HepG2 (cell line): Measurements from ENCODE around the gene CUL7. TPM values are rescaled to one million over a fixed set of nuclear protein-coding genes. Genes with fewer than 3 reads are reported as not detected.
A peak's percentile ranks its signal among the peaks of the same experiment; 100 is the strongest.

ENCODE experiments used
- ELF3 ChIP-seq: IDR thresholded peaks from 2 replicates; pipeline ENCODE4 v1.6.1; 2016; ENCODE audit warnings: missing genetic modification reagents, missing compliant biosample characterization
- HMG20A ChIP-seq: IDR thresholded peaks from 2 replicates; pipeline ENCODE4 v1.6.1; 2016; ENCODE audit warnings: borderline replicate concordance
- HNF4G ChIP-seq, 2 experiments: sonication (generic) in 1 of 2; formaldehyde crosslinking in 1 of 2; IDR thresholded peaks; 2 replicates each; pipeline versions ENCODE4 v1.4.0 to v1.6.1; 2011 to 2020; ENCODE audit warnings: borderline replicate concordance in 2 of 2, low read depth in 2 of 2, mild to moderate bottlenecking in 2 of 2, low read length in 1 of 2, missing genetic modification reagents in 1 of 2, moderate library complexity in 1 of 2
- MYC ChIP-seq: sonication (generic); formaldehyde crosslinking; IDR thresholded peaks from 2 replicates; pipeline ENCODE4 v1.9.0; 2021; ENCODE audit warnings: missing genetic modification reagents, borderline replicate concordance
- NR2F1 ChIP-seq, 2 experiments: fragments of 450-650 bp in 1 of 2; formaldehyde crosslinking in 1 of 2; IDR thresholded peaks; 2 replicates each; pipeline versions ENCODE4 v1.5.0 to v1.6.1; 2016 to 2020; ENCODE audit warnings: mild to moderate bottlenecking in 1 of 2, missing compliant biosample characterization in 1 of 2, missing genetic modification reagents in 1 of 2, moderate library complexity in 1 of 2
- ZNF24 ChIP-seq: fragments of 450-650 bp; IDR thresholded peaks from 2 replicates; pipeline ENCODE4 v1.6.1; 2017; ENCODE audit warnings: antibody characterized with exemption, mild to moderate bottlenecking
- ZNF382 ChIP-seq: sonication (generic); formaldehyde crosslinking; IDR thresholded peaks from 2 replicates; pipeline ENCODE4 v1.5.0; 2020; ENCODE audit warnings: missing genetic modification reagents, mild to moderate bottlenecking, borderline replicate concordance
- ZNF543 ChIP-seq: sonication (generic); formaldehyde crosslinking; IDR thresholded peaks from 2 replicates; pipeline ENCODE4 v1.4.0; 2020; ENCODE audit warnings: mild to moderate bottlenecking, missing genetic modification reagents
- ZNF660 ChIP-seq: sonication (generic); formaldehyde crosslinking; IDR thresholded peaks from 2 replicates; pipeline ENCODE4 v1.5.1; 2020; ENCODE audit warnings: mild to moderate bottlenecking, low read depth, missing genetic modification reagents, borderline replicate concordance
- ZSCAN30 ChIP-seq: sonication (generic); formaldehyde crosslinking; IDR thresholded peaks from 2 replicates; pipeline ENCODE4 v1.5.0; 2020; ENCODE audit warnings: mild to moderate bottlenecking, missing genetic modification reagents
- polyA plus RNA-seq, 8 experiments: library from polyadenylated mRNA; depleted of rRNA in 3 of 8; stranded (reverse) in 7 of 8; unstranded in 1 of 8; fragments of >200 nt; fragmentation: Illumina TruSeq in 4 of 8; extraction: Trizol in 4 of 8; gene quantifications; 2 replicates each; pipeline versions ENCODE4 v1.2.1 to v1.2.3, GENCODE V29; 2011 to 2016; ENCODE audit warnings: low read depth in 4 of 8, missing spikeins in 1 of 8, mixed read lengths in 1 of 8; ENCODE audit not compliant: insufficient read depth in 1 of 8
- total RNA-seq, 5 experiments: library from RNA; depleted of rRNA; stranded (reverse); fragments of >200 nt; fragmentation: Illumina TruSeq; extraction: Trizol; gene quantifications; 2 replicates each; pipeline ENCODE4 v1.2.3, GENCODE V29; 2016; ENCODE audit warnings: low read depth in 1 of 5
- TF ChIP-seq, protein P1 (sequence below): sonication (generic); formaldehyde crosslinking; IDR thresholded peaks from 2 replicates; pipeline ENCODE4 v1.8.1; 2023; ENCODE audit warnings: mild to moderate bottlenecking, missing genetic modification reagents
- TF ChIP-seq, protein P2 (sequence below): sonication (generic); formaldehyde crosslinking; IDR thresholded peaks from 2 replicates; pipeline ENCODE4 v1.8.0; 2022; ENCODE audit warnings: mild to moderate bottlenecking, missing genetic modification reagents
- TF ChIP-seq, protein P3 (sequence below): sonication (generic); formaldehyde crosslinking; IDR thresholded peaks from 2 replicates; pipeline ENCODE4 v1.9.0; 2022; ENCODE audit warnings: missing genetic modification reagents, mild to moderate bottlenecking, borderline replicate concordance
- TF ChIP-seq, protein P4 (sequence below): sonication (generic); formaldehyde crosslinking; IDR thresholded peaks from 2 replicates; pipeline ENCODE4 v1.4.0; 2020; ENCODE audit warnings: low read depth, missing genetic modification reagents
- TF ChIP-seq, protein P5 (sequence below): sonication (generic); formaldehyde crosslinking; IDR thresholded peaks from 2 replicates; pipeline ENCODE4; 2020; ENCODE audit warnings: missing genetic modification reagents, mild to moderate bottlenecking, borderline replicate concordance

The CUL7 gene
- total and polyA plus RNA-seq, 2 of the 13 experiments (the other 11 are each of a cell fraction or from before 2014, with no cell fraction given) = 32.0 to 60.7 TPM

DNA sequence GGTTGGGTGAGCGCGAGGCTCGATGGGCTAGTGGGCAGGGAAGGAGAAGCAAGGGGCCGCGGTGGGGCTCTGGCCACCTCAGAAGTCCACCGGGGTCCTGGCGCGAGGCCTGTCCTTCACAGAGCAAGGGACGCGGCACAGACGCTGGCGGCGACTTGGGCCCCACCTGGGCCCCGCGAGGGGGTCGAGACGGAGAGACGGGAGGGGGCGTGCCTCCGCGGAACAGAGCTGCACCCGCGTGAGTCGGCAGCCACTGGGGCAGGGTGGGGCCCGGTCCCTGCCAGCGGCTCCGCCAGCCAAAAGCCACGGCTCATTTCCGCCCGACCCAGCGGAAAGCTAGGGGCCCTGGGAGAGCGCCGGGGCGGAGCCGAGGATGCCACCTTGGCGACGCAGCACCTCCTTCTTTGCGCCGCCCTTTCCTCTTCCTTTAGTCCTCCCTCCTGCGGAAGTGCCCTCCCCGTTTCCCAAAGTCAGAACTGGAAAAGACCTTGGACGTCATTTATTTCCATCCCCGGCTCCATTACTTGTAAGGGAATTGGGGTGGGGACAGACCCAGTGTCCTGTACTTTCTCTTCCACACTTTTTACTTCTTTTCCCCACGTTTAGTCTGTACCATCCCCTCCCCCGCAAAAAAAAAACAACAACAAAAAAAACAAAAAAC is at the start of gene CUL7 (continued):
- TF ChIP-seq, protein P1, sequence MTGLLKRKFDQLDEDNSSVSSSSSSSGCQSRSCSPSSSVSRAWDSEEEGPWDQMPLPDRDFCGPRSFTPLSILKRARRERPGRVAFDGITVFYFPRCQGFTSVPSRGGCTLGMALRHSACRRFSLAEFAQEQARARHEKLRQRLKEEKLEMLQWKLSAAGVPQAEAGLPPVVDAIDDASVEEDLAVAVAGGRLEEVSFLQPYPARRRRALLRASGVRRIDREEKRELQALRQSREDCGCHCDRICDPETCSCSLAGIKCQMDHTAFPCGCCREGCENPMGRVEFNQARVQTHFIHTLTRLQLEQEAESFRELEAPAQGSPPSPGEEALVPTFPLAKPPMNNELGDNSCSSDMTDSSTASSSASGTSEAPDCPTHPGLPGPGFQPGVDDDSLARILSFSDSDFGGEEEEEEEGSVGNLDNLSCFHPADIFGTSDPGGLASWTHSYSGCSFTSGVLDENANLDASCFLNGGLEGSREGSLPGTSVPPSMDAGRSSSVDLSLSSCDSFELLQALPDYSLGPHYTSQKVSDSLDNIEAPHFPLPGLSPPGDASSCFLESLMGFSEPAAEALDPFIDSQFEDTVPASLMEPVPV (CRISPR knock-in tag) = peak; percentile 97
- no peak for TF ChIP-seq ZNF382 (CRISPR knock-in tag)
- TF ChIP-seq, protein P2, sequence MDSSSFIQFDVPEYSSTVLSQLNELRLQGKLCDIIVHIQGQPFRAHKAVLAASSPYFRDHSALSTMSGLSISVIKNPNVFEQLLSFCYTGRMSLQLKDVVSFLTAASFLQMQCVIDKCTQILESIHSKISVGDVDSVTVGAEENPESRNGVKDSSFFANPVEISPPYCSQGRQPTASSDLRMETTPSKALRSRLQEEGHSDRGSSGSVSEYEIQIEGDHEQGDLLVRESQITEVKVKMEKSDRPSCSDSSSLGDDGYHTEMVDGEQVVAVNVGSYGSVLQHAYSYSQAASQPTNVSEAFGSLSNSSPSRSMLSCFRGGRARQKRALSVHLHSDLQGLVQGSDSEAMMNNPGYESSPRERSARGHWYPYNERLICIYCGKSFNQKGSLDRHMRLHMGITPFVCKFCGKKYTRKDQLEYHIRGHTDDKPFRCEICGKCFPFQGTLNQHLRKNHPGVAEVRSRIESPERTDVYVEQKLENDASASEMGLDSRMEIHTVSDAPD (CRISPR knock-in tag) = peak; percentile 70; the same call in 1 of the 2 replicates
- TF ChIP-seq, protein P3, sequence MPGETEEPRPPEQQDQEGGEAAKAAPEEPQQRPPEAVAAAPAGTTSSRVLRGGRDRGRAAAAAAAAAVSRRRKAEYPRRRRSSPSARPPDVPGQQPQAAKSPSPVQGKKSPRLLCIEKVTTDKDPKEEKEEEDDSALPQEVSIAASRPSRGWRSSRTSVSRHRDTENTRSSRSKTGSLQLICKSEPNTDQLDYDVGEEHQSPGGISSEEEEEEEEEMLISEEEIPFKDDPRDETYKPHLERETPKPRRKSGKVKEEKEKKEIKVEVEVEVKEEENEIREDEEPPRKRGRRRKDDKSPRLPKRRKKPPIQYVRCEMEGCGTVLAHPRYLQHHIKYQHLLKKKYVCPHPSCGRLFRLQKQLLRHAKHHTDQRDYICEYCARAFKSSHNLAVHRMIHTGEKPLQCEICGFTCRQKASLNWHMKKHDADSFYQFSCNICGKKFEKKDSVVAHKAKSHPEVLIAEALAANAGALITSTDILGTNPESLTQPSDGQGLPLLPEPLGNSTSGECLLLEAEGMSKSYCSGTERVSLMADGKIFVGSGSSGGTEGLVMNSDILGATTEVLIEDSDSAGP (CRISPR knock-in tag) = peak; percentile 98
- TF ChIP-seq ZNF24 = peak; percentile 59; the same call in 1 of the 2 replicates
- TF ChIP-seq, protein P4, sequence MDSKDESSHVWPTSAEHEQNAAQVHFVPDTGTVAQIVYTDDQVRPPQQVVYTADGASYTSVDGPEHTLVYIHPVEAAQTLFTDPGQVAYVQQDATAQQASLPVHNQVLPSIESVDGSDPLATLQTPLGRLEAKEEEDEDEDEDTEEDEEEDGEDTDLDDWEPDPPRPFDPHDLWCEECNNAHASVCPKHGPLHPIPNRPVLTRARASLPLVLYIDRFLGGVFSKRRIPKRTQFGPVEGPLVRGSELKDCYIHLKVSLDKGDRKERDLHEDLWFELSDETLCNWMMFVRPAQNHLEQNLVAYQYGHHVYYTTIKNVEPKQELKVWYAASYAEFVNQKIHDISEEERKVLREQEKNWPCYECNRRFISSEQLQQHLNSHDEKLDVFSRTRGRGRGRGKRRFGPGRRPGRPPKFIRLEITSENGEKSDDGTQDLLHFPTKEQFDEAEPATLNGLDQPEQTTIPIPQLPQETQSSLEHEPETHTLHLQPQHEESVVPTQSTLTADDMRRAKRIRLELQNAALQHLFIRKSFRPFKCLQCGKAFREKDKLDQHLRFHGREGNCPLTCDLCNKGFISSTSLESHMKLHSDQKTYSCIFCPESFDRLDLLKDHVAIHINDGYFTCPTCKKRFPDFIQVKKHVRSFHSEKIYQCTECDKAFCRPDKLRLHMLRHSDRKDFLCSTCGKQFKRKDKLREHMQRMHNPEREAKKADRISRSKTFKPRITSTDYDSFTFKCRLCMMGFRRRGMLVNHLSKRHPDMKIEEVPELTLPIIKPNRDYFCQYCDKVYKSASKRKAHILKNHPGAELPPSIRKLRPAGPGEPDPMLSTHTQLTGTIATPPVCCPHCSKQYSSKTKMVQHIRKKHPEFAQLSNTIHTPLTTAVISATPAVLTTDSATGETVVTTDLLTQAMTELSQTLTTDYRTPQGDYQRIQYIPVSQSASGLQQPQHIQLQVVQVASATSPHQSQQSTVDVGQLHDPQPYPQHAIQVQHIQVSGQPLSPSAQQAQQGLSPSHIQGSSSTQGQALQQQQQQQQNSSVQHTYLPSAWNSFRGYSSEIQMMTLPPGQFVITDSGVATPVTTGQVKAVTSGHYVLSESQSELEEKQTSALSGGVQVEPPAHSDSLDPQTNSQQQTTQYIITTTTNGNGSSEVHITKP (CRISPR knock-in tag) = peak; percentile 71; the same call in 1 of the 2 replicates
- TF ChIP-seq MYC (CRISPR knock-in tag) = peak; percentile 90; the same call in 1 of the 2 replicates
- TF ChIP-seq HMG20A = peak; percentile 28; the same call in 1 of the 2 replicates
- TF ChIP-seq ZNF543 (CRISPR knock-in tag) = peak; percentile 97
- TF ChIP-seq ZNF660 = no peak
- TF ChIP-seq HNF4G (IDR thresholded peaks at IDR 0.05; ENCODE audit: borderline replicate concordance, low read depth, low read length) = no peak
- 0 out of 2 replicates have a peak, but pooled peaks have one; percentile 59 for TF ChIP-seq HNF4G (CRISPR knock-in tag; IDR thresholded peaks at IDR 0.05; ENCODE audit: borderline replicate concordance, low read depth)
- 0 out of 2 replicates have a peak, but pooled peaks have one; percentile 73 for TF ChIP-seq ZSCAN30 (CRISPR knock-in tag)
- TF ChIP-seq NR2F1 (CRISPR knock-in tag; IDR thresholded peaks at IDR 0.05) = no peak; a peak in 1 of 4 replicates
- TF ChIP-seq ELF3 (CRISPR knock-in tag) = peak; percentile 97
- TF ChIP-seq, protein P5, sequence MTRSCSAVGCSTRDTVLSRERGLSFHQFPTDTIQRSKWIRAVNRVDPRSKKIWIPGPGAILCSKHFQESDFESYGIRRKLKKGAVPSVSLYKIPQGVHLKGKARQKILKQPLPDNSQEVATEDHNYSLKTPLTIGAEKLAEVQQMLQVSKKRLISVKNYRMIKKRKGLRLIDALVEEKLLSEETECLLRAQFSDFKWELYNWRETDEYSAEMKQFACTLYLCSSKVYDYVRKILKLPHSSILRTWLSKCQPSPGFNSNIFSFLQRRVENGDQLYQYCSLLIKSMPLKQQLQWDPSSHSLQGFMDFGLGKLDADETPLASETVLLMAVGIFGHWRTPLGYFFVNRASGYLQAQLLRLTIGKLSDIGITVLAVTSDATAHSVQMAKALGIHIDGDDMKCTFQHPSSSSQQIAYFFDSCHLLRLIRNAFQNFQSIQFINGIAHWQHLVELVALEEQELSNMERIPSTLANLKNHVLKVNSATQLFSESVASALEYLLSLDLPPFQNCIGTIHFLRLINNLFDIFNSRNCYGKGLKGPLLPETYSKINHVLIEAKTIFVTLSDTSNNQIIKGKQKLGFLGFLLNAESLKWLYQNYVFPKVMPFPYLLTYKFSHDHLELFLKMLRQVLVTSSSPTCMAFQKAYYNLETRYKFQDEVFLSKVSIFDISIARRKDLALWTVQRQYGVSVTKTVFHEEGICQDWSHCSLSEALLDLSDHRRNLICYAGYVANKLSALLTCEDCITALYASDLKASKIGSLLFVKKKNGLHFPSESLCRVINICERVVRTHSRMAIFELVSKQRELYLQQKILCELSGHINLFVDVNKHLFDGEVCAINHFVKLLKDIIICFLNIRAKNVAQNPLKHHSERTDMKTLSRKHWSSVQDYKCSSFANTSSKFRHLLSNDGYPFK (CRISPR knock-in tag) = peak; percentile 89; the same call in 1 of the 2 replicates
